IPS DF 19.7 (cell line): Measurements from ENCODE around the gene MYH14.
"Not testable (repeated sequence)": the region's sequence is repeated elsewhere in the genome, so short reads cannot be mapped to it uniquely, and the experiment has no call there.

ENCODE experiments used
- DNase-seq: peaks from one replicate; pipeline ENCODE4 v3.0.0-alpha.2; 2013; ENCODE audit warnings: low read depth, low spot score

The MYH14 gene

GRCh38 chr19:50317115-50317514 lies 113.7 kb downstream of the MYH14 start:
- no peak for DNase-seq

GRCh38 chr19:50318438-50318837 lies 115.0 kb downstream of the MYH14 start:
- no peak for DNase-seq

GRCh38 chr19:50319156-50319555 lies 115.7 kb downstream of the MYH14 start:
- no peak for DNase-seq

- DNase-seq: no peak
Observed at GRCh38 chr19:50320051-50320450, 116.6 kb downstream of the MYH14 start.

DNA sequence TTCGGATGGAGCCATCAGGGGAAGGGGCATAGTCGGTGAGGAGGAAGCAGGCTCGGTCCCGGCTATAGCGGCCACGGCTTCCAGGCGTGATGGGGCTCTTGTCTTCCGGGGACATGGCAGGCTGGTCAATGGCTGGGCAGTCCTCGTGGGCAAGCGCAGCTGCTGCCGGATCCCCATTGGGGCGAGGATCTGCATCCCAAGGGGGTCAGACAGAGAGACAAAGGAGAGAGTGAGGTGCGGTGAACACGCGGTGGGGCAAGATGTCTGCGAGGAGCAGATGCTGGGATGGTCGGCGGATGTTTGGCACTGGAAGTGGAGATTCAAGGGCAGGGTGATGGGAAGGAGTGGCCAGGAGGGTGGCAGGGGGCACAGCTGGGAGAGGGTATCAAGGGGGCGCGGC lies 117.2 kb downstream of the MYH14 start:
- no peak for DNase-seq

DNA sequence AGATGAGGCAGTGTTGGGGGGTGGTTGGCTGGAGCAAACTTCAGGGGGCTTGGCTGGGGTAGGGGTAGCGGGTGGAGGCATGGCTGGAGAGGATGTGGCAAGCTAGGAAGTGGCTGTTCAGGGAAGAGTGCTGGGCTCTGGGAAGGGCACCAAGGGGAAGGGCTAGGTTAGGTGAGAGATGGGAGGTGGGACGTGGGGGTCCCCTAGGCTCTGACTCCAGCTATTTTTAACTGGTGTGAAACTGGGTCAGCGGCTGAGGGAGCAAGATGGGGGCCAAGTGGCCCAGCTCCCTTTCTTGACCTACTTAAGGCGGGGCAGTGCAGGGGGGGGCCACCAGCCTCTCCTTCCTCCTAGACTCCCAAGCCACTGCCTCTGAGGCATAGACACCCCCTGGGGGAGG lies 118.4 kb downstream of the MYH14 start:
- DNase-seq: no peak

DNA sequence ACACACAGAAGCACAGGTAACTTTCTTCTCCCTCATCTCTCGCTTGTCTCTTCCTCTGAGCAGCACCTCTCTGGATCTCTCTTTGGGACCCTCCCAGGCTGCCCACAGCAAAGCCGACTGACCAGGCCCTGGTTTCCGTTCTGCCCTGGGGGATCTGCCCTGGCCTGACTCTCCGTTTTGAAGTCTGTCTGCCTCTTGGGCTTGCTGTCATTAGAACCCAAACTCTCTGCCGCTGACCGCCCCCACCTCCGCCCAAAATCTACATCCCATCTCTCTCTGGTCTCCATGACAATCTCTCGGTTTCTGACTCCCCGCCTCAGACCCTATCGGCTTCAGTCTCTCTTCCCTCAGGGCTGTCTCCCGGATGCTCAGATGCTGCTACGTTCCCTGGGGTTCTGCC lies 118.8 kb downstream of the MYH14 start:
- DNase-seq: no peak

GRCh38 chr19:50322931-50323781 lies 119.7 kb downstream of the MYH14 start:
- DNase-seq: no peak

GRCh38 chr19:50323782-50324133 lies 120.3 kb downstream of the MYH14 start:
- no peak for DNase-seq

GRCh38 chr19:50324331-50324730 lies 120.9 kb downstream of the MYH14 start:
- DNase-seq: no peak

GRCh38 chr19:50325310-50326100 lies 122.1 kb downstream of the MYH14 start:
- peak; percentile 78 for DNase-seq

DNA sequence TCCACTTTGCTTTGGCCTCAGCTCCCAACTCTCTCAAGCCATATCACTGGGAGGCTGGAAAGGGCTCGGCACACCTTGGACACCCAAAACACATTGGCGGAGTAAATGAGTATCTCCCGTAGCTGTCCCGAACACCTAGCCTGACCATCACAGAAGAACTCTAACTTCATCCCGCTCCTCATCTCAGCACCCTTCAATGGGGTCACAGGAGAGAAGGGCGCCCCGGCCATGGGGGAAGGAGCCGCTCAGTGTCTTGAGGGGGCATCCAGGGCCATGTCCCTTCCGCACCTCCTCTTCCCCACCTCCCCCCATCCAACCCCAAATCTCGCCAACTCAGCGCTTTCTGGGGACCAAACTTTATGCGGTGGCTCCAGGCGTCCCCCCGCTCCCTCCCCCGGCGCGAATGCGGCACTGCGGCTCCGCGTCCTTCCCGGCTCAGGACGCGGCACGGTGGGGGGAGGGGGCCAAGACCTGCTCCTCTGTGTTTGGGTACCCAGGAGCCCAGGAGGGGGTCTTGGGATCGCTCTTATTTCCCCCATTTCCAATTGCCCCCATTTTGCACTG lies 122.8 kb downstream of the MYH14 start:
- no peak for DNase-seq

DNA sequence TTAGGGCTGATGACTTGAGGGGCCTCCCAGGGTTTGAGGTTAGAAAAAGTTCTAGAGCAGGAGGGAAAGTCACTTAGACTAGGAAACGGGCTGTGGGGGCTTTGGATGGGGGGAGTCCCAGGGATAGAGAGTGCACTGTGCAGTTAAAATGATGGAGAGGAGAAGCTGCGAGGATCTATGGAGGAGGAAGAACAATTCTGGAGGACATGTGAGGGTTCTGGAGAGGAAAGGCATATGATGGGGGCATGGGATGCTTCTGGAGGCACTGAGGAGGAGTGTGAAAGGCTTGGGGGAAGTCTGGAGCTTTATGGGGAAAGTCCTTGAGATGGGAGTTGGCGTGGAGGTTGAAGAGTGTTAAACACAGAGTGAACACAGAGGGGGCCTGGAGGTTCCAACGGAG lies 123.6 kb downstream of the MYH14 start:
- no peak for DNase-seq

DNA sequence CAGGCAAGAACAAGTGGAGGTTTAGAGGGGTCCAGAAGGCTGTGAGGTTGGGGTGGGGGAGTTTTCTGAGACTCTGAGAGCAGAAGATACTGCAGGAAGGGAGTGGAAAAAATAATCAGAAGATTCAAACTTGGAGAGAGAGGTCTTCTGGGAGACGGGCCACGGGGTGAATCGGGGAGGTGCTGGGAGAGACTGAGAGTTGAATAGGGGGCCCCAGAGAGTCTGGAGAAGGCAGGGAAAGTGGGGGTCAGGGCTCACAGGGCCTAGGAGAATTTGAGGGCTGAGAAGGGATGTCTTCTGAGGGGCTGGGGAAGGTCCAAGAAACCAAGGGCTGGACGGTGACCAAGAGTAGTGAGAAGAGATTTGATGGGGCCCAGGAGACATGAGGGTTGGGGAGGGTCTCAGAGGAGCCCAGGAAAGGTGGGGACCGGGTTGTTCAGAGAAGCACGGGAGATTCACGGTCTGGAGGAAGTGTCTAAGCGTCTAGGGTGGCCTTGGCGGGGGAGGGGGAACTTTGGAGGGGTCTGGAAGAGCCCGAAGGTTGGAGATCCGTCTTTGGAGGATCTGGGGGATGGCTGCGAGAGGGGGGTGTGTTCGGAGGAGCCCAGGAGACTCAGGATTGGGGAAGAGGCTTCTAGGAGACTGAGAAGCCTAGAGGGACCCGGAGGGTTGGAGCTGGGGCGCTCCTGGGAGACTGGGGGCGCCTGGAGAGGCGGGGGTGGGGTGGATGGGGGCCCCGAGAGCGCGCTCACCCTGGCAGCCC lies 124.2 kb downstream of the MYH14 start:
- no peak for DNase-seq

DNA sequence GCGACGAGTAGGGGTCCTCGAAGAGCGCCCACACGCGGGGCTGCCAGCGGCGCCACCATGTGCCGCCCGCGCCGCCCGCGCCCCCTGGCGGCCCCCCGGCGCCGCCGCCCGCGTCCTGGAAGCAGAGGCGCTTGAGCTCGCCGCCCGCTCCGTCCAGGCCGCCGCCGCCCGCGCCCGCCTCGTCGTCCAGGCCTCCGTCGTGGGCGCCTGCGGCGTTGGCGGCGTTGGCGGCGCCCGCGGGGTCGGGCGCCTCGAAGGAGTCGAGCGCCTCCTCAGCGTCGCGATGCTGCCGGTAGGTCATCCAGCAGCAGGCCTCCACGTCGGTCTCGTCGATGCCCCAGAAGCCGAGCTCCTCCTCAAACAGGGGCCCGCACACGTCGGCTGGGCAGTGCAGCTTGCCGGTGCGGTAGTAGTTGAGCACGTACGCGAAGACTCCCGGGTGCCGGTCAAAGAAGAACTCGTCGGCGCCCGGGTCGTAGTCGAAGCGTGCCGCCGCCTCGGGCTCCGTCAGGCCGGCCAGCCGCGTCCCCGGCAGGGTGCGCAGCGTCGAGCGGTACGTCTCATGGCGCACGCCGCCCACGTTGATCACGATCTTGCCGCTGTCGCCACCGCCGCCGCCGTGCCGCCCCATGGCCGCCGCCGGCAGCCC lies 124.9 kb downstream of the MYH14 start:
- DNase-seq: no peak

DNA sequence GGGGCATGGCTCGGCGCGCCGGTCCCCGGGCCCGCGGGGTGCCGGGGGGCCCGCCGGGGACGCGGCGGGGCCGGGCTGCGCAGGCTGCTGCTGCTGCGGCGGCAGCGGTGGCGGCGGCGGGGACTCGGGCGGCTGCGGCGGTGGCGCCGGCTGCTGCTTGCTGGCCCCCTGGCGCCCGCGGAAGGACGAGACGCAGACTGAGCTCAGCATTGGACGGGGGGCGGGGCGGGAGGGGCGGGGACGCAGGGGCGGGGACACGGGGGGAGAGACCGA lies 125.4 kb downstream of the MYH14 start:
- no peak for DNase-seq

DNA sequence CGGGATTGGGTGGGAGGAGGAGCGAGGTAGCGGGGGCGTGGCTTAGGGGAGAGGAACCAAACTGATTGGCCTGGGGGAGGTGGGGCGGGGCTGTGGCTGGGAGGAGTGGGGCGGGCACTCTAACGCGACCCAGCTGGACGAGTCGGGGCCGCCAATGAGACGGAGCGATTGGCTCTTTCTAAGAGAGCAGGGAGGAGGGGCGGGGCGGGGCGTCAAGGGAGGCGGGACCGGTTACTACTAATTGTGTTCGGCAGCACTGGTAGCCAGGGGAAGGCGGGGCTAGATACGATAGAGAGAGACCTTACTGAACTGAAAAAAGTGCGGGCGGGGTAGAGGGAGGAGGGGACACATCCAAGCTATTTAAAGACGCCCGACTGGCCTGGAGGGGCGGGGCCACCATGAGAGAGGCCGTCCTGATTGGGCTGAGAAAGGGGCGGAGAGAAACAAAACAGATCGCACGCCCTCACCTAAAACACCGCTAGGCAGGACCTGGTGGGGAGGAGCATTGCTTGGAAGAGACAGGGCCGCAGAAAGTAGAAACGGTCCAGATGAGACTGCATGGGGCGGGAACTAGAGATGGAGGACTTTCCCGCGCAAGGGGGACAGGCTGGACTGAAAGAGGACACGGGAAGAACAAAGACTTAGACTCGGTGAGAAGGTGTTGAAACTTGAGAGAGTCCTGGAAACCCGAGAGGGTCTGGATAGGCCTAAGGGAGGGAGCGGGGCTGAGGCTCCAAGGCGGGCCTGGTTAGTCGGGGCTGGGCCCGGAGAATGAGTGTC lies 125.9 kb downstream of the MYH14 start, which contains the start of gene KCNC3:
Gene KCNC3, minus strand, starts transcription at position 232 of the 780 bp plus-strand sequence. CDS start 295 bp downstream, outside the sequence.
- DNase-seq: peak; percentile 90

GRCh38 chr19:50329926-50330294 lies 126.5 kb downstream of the MYH14 start:
- not testable (repeated sequence) for DNase-seq

DNA sequence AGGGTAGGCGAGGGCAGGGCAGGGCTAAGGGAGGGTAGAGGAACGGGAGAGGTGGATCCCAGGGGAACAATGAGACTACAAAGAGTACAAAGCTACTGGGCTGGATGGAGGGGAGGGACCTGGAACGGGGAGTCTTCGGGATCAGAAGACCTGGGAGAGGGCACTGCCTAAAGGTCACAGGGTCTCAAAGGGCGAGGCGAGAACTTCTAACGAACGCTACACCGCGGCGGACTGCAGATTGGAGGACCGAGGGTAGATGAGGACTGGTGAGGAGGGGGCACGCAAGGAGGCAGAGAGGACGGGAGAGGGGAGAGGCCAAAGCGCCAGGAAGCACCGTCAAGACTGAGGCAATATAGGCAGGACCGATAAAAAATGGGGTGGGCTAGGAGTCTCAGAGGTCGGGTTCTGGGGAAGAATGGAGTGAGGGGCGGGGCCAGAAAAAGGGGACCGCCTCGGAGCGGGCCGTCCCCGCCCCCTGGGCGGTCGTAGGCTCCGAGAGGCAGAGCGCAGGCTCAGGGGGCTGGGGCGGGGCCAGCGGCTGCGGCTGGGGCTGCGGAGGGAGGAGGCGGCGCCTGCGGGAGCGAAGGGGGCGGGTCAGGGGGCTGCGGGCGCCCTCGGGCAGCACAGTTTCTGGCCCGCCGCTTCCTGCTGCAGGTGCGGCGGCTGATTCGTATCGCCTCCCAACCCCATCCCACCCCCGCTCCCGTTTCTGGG lies 127.1 kb downstream of the MYH14 start:
- DNase-seq: no peak
